C4-2B (cell line): Measurements from ENCODE around the gene SHC3.

Source experiments
- H3K27ac ChIP-seq: fragments of 450-650 bp; 2 replicates; pipeline ENCODE4 v1.5.1; 2017
- CTCF ChIP-seq: fragments of 450-650 bp; conservative IDR thresholded peaks from 2 replicates; pipeline ENCODE4 v1.5.1; 2017; ENCODE audit warnings: mild to moderate bottlenecking
- ZFX ChIP-seq: fragments of 450-650 bp; IDR thresholded peaks from 2 replicates; pipeline ENCODE4 v1.6.1; 2017

SHC3 gene

GRCh38 chr9:89138463-89139390 is 39.9 kb downstream of the SHC3 start:
- no peak overlapping the region for H3K27ac ChIP-seq
- TF ChIP-seq CTCF: no peak

- no peak overlapping the region for H3K27ac ChIP-seq
- no peak for TF ChIP-seq ZFX
- TF ChIP-seq CTCF: no peak
Observed at GRCh38 chr9:89137542-89138462, 40.8 kb downstream of the SHC3 start.

- TF ChIP-seq ZFX (no peak), CTCF (no peak)
- H3K27ac ChIP-seq: no peak overlapping the region
Observed at GRCh38 chr9:89135591-89136166, 42.9 kb downstream of the SHC3 start.

- TF ChIP-seq CTCF: no peak
- no peak for TF ChIP-seq ZFX
- no peak overlapping the region for H3K27ac ChIP-seq
Observed at GRCh38 chr9:89134709-89135108, 43.9 kb downstream of the SHC3 start.

GRCh38 chr9:89122949-89123348 is 55.7 kb downstream of the SHC3 start:
- TF ChIP-seq ZFX (no peak), CTCF (no peak)

GRCh38 chr9:89120704-89121103 is 57.9 kb downstream of the SHC3 start:
- no peak overlapping the region for H3K27ac ChIP-seq
- TF ChIP-seq CTCF (no peak), ZFX (no peak)

More at GRCh38 chr9:89122949-89123348, 55.7 kb downstream of the SHC3 start:
- no peak overlapping the region for H3K27ac ChIP-seq
